Mucosa of gallbladder (tissue), 1 donor: ENCODE data around the gene TXNDC9. TPM values are rescaled to one million over a fixed set of nuclear protein-coding genes. Genes with fewer than 3 reads are reported as not detected.
"Not testable (repeated sequence)": the region's sequence is repeated elsewhere in the genome, so short reads cannot be mapped to it uniquely, and the experiment has no call there.

Experiments used
- DNase-seq: peaks from one replicate; pipeline ENCODE4 v3.0.0-alpha.2; 2020; ENCODE audit warnings: low spot score
- total RNA-seq: library from RNA; stranded (reverse); gene quantifications from one replicate; pipeline ENCODE4 v1.2.1, GENCODE V29; 2021
- donor health status: DM: no; HTN: no; CAD: no.

TXNDC9 gene
- total RNA-seq, 1 donor from 2014 or later = 20.2 TPM

DNA sequence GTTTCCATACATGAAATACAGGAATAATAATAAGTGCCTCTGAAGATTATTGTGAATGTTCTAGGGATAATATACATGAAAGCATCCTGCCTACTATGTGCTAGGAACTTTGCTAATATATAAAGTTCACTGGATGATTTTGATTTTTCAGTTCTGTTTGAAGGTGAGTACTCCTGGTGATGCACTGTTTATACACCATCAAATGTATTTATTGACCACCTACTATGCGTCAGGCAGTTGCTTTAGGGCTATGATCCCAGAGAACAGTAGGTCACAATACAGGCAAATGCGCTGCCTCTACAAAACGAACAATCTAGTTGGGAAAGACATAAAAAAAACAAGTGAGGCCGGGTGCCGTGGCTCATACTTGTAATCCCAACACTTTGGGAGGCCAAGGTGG is 10.7 kb downstream of the TXNDC9 start:
- DNase-seq = no peak

DNA sequence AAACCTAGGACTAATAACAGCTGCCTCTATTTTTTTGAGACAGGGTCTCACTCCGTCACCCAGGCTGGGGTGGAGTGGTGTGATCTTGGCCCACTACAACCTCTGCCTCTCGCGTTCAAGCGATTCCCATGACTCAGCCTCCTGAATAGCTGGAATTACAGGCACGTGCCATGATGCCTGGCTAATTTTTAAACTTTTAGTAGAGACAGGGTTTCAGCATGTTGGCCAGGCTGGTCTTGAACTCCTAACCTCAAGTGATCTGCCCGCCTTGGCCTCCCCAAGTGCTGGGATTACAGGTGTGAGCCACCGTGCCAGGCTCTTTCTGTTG is 18.3 kb downstream of the TXNDC9 start:
- not testable (repeated sequence) for DNase-seq

DNA sequence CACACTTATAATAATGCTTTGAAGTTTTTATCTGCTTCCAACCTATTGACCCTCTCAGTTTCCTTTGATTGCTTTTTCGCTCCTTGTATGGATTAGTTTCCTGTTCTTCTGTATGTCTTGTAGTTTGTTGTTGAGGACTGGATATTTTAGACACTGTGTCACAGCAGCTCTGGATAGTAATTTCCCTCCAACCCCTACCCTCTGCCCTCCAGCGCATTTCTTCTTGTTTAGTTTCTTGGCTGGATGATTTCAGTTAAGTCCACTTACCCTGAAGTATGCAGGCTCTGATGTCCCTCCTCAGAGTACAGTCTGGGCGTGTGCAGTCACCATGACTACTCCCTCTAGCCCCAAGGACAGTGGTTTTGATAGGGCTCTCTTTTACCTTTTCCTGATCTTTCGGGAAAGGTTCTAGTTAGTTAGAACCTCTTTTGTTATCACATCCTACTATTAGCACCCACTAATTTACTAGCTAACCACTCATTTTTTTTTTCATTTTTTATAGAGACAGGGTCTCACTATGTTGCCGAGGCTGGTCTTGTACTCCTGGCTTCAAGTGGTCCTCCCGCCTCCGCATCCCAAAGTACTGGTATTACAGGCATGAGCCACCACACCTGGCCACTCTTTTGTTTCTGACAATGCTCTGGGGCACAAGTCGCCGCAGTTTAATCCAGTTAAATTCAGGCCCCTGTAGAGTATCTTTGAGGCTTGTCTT is 18.8 kb downstream of the TXNDC9 start:
- DNase-seq = no peak

GRCh38 chr2:99301097-99301496 is 35.0 kb downstream of the TXNDC9 start, which contains the start of gene LYG1:
Gene LYG1, minus strand, starts transcription at chr2:99301197. Its CDS starts 5,527 bp downstream, at chr2:99295670.
- DNase-seq = not testable (repeated sequence)

GRCh38 chr2:99299580-99299979 is 36.6 kb downstream of the TXNDC9 start:
- DNase-seq = no peak

- no peak for DNase-seq
Observed at GRCh38 chr2:99297994-99298393, 38.1 kb downstream of the TXNDC9 start.

GRCh38 chr2:99285526-99285925 is 50.6 kb downstream of the TXNDC9 start:
- DNase-seq = no peak

- DNase-seq = no peak
Observed at GRCh38 chr2:99279969-99280695, 56.0 kb downstream of the TXNDC9 start.

DNA sequence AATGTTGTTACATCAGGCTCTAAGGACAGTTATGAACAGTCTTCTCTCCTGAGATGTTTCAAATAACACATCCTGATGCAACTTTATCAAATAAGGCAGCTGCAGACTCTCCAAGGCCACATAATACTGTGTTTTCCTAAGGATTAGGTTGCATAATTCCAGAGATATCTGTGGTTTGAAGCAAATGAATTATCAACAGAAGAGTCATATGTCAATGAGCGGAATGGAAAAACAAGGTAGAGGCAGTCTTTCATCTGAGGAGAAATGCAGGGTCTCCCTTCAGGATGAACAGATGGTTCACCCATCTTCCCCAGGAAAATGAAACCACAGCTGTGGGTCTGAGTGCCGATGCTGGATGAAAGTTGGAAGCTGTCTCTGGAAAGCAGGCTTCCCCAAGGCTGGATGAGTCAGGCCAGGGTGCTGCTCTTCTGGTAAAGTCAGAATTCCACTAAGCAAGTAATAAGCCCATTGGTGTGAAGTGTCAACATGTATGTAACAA is 57.3 kb downstream of the TXNDC9 start:
- DNase-seq = no peak

DNA sequence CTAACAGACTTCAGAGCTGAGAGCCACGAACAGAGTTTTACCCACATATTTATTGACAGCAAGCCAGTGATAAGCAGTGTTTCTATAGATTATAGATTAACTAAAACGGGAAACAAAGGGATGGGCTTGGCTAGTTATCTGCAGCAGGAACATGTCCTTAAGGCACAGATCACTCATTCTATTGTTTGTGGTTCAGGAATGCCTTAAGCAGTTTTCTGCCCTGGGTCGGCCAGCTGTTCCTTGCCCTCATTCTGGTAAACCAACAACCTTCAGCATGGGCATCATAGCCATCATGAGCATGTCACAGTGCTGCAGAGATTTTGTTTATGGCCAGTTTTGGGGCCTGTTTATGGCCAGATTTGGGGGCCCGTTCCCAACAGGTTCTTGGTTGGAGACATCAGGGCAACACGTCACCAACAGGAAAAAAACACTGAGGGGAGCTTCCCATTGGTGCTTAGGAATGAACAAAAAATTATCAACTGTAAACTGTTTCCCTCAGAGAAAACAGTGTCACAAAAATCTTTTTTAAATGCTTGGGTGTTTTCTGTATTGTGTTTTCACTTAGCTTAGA is 57.9 kb downstream of the TXNDC9 start:
- DNase-seq = not testable (repeated sequence)

GRCh38 chr2:99275882-99276281 is 60.3 kb downstream of the TXNDC9 start:
- no peak for DNase-seq

Other genes with a start within 250 kb of the TXNDC9 start
- 5.8 TPM for gene C2orf15, start 194.6 kb downstream of the TXNDC9 start, total RNA-seq
- gene TSGA10, start 181.4 kb downstream of the TXNDC9 start, total RNA-seq = 9.3 TPM
- gene LIPT1, start 181.4 kb downstream of the TXNDC9 start, total RNA-seq = 6.5 TPM
- gene MITD1, start 155.3 kb downstream of the TXNDC9 start, total RNA-seq = 21.5 TPM
- gene MRPL30, start 155.1 kb downstream of the TXNDC9 start, total RNA-seq = 19.7 TPM
- not detected for gene LYG2, start 80.7 kb downstream of the TXNDC9 start, total RNA-seq
- 1.6 TPM for gene LYG1, start 35.1 kb downstream of the TXNDC9 start, total RNA-seq
- 24.5 TPM for gene EIF5B, start 1.1 kb upstream of the TXNDC9 start, total RNA-seq
- gene REV1, start 153.7 kb upstream of the TXNDC9 start, total RNA-seq = 28.7 TPM